Raji (cell line): Measurements from ENCODE around the gene XRCC1.

Source experiments
- POLR2A ChIP-seq: IDR thresholded peaks from 2 replicates; pipeline ENCODE4 v1.6.1; 2011; ENCODE audit warnings: low read depth, low read length, control low read depth; ENCODE audit not compliant: insufficient read depth

The XRCC1 gene

GRCh38 chr19:43524922-43525835 is 50.1 kb downstream of the XRCC1 start:
- no peak for TF ChIP-seq POLR2A

GRCh38 chr19:43522929-43523328 is 52.4 kb downstream of the XRCC1 start:
- no peak for TF ChIP-seq POLR2A

GRCh38 chr19:43519436-43520088 is 55.8 kb downstream of the XRCC1 start:
- no peak for TF ChIP-seq POLR2A

GRCh38 chr19:43518051-43518450 is 57.3 kb downstream of the XRCC1 start:
- no peak for TF ChIP-seq POLR2A

GRCh38 chr19:43511324-43511723 is 64.0 kb downstream of the XRCC1 start:
- no peak for TF ChIP-seq POLR2A

GRCh38 chr19:43510713-43511112 is 64.6 kb downstream of the XRCC1 start:
- no peak for TF ChIP-seq POLR2A

- no peak for TF ChIP-seq POLR2A
Observed at GRCh38 chr19:43507880-43508279, 67.4 kb downstream of the XRCC1 start.

- TF ChIP-seq POLR2A, result no peak
Observed at GRCh38 chr19:43506629-43507028, 68.7 kb downstream of the XRCC1 start.

GRCh38 chr19:43505941-43506340 is 69.4 kb downstream of the XRCC1 start:
- TF ChIP-seq POLR2A, result no peak

- no peak for TF ChIP-seq POLR2A
Observed at GRCh38 chr19:43505186-43505456, 70.2 kb downstream of the XRCC1 start.

- no peak for TF ChIP-seq POLR2A
Observed at GRCh38 chr19:43504426-43505185, 70.7 kb downstream of the XRCC1 start, which contains the start of gene PHLDB3. TSS of gene PHLDB3 (minus strand) at chr19:43504746. CDS start at chr19:43504118, 628 bp downstream.

GRCh38 chr19:43503501-43504425 is 71.6 kb downstream of the XRCC1 start:
- TF ChIP-seq POLR2A, result peak; percentile 67

GRCh38 chr19:43502419-43502976 is 72.8 kb downstream of the XRCC1 start:
- TF ChIP-seq POLR2A, result no peak

- TF ChIP-seq POLR2A, result no peak
Observed at GRCh38 chr19:43501661-43502418, 73.5 kb downstream of the XRCC1 start.

GRCh38 chr19:43499042-43499441 is 76.3 kb downstream of the XRCC1 start:
- no peak for TF ChIP-seq POLR2A
